ENCODE results near the gene WAPL. TPM values are rescaled to one million over a fixed set of nuclear protein-coding genes. Genes with fewer than 3 reads are reported as not detected.

WAPL gene
- total and polyA plus RNA-seq, 2 of the 8 experiments (the other 6 are each of a cell fraction or from before 2014, with no cell fraction given): 12.8 to 48.1 TPM

- TF ChIP-seq ATF3 (IDR thresholded peaks at IDR 0.05; ENCODE audit: insufficient read depth, low read depth, low read length) (no peak), EZH2 (IDR thresholded peaks at IDR 0.05; ENCODE audit: low read depth, low read length, severe bottlenecking) (no peak), HDAC2 (IDR thresholded peaks at IDR 0.05; ENCODE audit: borderline replicate concordance in 1 of 2, low read depth in 2 of 2, low read length in 2 of 2) (no peak), SIX5 (IDR thresholded peaks at IDR 0.05; ENCODE audit: low read depth, low read length) (no peak), PHF8 (conservative IDR thresholded peaks at IDR 0.05; ENCODE audit: low read depth, low read length) (no peak), EP300 (IDR thresholded peaks at IDR 0.05; ENCODE audit: borderline replicate concordance in 1 of 2, low read depth in 2 of 2, low read length in 2 of 2) (no peak)
Measured at GRCh38 chr10:86472061-86472460, 49.5 kb downstream of the WAPL start (continued).

All from H1 (cell line).